Breast epithelium (tissue), 4 donors: ENCODE data around the gene RPS14. TPM values are rescaled to one million over a fixed set of nuclear protein-coding genes. Genes with fewer than 3 reads are reported as not detected.

Experiments
- DNase-seq, 2 donors: peaks; one replicate each; pipeline ENCODE4 v3.0.0-alpha.2; 2019; ENCODE audit warnings: low spot score in 2 of 2
- H3K27ac ChIP-seq, 2 donors: fragments of 200-600 bp; sonication (generic) in 1 of 2; one replicate each; pipeline ENCODE4 v1.5.1; 2016 to 2019; ENCODE audit warnings: mild to moderate bottlenecking in 1 of 2
- H3K27me3 ChIP-seq, 2 donors: fragments of 200-600 bp; sonication (generic) in 1 of 2; one replicate each; pipeline versions ENCODE4 v1.5.1 to v1.6.0; 2017 to 2019; ENCODE audit warnings: control low read depth in 1 of 2, mild to moderate bottlenecking in 1 of 2
- H3K36me3 ChIP-seq: fragments of 200-600 bp; one replicate; pipeline ENCODE4 v1.5.1; 2019
- H3K4me1 ChIP-seq, 2 donors: fragments of 200-600 bp; sonication (generic); one replicate each; pipeline ENCODE4 v1.5.1; 2016 to 2019; ENCODE audit warnings: control low read depth in 1 of 2
- H3K4me3 ChIP-seq, 3 donors: fragments of 200-600 bp; sonication (generic); 1 replicate in 2 of 3; 2 replicates in 1 of 3; pipeline ENCODE4 v1.5.1; 2016 to 2019; ENCODE audit warnings: mild to moderate bottlenecking in 3 of 3, moderate library complexity in 2 of 3
- H3K9me3 ChIP-seq, 2 donors: fragments of 200-600 bp; sonication (generic) in 1 of 2; one replicate each; pipeline ENCODE4 v1.5.1; 2016 to 2019; ENCODE audit warnings: control low read depth in 1 of 2
- POLR2A ChIP-seq: fragments of 450-650 bp; IDR thresholded peaks from one replicate; pipeline ENCODE4 v1.6.1; 2016; ENCODE audit warnings: antibody characterized with exemption, mild to moderate bottlenecking, moderate library complexity
- POLR2AphosphoS5 ChIP-seq, 3 donors: sonication (generic); formaldehyde crosslinking; IDR thresholded peaks; one replicate each; pipeline ENCODE4 v1.6.1; 2017; ENCODE audit warnings: antibody characterized with exemption in 3 of 3
- intact Hi-C: fragments of 100-400 bp; cut with DNase I; formaldehyde crosslinking; loops from one replicate; pipeline ENCODE4 v1.15.1; 2023; ENCODE audit warnings: low total_unique reads
- total RNA-seq, 3 donors: library from RNA; depleted of rRNA; stranded (reverse); fragments of >200 nt; gene quantifications; one replicate each; pipeline ENCODE4 v1.1.0, GENCODE V29; 2016
- TF ChIP-seq, protein P1 (sequence below), 3 donors: fragments of 450-650 bp; IDR thresholded peaks; one replicate each; pipeline ENCODE4 v1.5.1; 2016 to 2017; ENCODE audit warnings: antibody characterized with exemption in 3 of 3, mild to moderate bottlenecking in 3 of 3, moderate library complexity in 3 of 3

The RPS14 gene
- total RNA-seq, 3 donors from 2014 or later: 3,271 to 4,472 (median 4,011) TPM

DNA sequence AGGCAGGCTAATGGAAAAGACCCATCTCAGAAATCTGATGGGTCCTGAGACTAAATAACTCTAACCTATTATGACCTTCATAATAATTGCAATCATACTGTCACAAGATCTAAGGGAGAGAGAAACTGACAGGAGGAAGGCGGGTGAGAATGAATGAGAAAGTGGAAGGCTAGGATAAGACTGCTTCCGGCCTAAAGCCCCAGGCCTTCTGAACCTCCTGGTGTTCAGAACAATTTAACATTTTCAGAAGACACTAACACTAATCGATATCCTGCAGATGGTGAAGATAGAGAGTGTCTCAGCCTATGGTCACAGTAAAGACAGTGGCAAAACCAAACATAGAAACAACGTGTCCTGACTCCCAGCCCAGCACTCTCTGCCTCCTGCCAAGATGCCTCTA is 1.2 kb downstream of the RPS14 start:
- Histone ChIP-seq H3K4me3 (peak overlapping the region; percentile 76 to 85 (median 82)), H3K27ac (peak overlapping the region; percentile 95 to 98), H3K4me1 (peaks cover 10 to 13% of the 10 kb centered on the region in 2 donors), H3K27me3 (no peaks in the 10 kb centered on the region), H3K9me3 (no peaks in the 10 kb centered on the region), H3K36me3 (peaks cover 23% of the 10 kb centered on the region)
- no peak for DNase-seq
- intact Hi-C loops: no loop called here
- TF ChIP-seq POLR2AphosphoS5 (IDR thresholded peaks at IDR 0.05) (no peak), POLR2A (no peak)
- TF ChIP-seq, protein P1, sequence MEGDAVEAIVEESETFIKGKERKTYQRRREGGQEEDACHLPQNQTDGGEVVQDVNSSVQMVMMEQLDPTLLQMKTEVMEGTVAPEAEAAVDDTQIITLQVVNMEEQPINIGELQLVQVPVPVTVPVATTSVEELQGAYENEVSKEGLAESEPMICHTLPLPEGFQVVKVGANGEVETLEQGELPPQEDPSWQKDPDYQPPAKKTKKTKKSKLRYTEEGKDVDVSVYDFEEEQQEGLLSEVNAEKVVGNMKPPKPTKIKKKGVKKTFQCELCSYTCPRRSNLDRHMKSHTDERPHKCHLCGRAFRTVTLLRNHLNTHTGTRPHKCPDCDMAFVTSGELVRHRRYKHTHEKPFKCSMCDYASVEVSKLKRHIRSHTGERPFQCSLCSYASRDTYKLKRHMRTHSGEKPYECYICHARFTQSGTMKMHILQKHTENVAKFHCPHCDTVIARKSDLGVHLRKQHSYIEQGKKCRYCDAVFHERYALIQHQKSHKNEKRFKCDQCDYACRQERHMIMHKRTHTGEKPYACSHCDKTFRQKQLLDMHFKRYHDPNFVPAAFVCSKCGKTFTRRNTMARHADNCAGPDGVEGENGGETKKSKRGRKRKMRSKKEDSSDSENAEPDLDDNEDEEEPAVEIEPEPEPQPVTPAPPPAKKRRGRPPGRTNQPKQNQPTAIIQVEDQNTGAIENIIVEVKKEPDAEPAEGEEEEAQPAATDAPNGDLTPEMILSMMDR (IDR thresholded peaks at IDR 0.05): no peak

DNA sequence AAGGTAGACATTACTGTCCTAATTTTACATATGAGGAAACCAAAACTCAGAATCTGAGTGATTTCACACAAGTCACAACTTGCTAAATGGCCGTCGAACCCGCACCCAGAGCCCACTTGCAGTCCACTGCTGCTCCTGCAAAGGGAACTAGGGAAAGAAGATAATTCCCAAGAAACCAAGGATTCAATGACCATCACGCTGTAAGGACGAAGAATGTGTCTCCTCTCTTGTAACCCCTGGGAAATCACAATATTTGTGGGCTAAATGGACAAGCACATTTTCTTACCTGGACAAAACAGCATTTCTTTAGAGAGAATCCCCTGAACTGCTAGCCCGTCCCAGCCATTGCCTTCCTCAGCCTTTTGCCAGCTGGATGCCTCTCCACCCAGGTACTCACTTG is 2.4 kb downstream of the RPS14 start:
- H3K36me3 ChIP-seq: peaks cover 25% of the 10 kb centered on the region
- H3K27me3 ChIP-seq: no peaks in the 10 kb centered on the region
- H3K27ac ChIP-seq: no peak overlapping the region
- TF ChIP-seq POLR2A: no peak
- TF ChIP-seq, protein P1 (IDR thresholded peaks at IDR 0.05): no peak
- peak overlapping the region in 1 of 3 donors; percentile 85 for H3K4me3 ChIP-seq
- no peak for DNase-seq
- H3K9me3 ChIP-seq: no peaks in the 10 kb centered on the region
- intact Hi-C loops: no loop called here
- H3K4me1 ChIP-seq: peaks cover 10 to 13% of the 10 kb centered on the region in 2 donors

DNA sequence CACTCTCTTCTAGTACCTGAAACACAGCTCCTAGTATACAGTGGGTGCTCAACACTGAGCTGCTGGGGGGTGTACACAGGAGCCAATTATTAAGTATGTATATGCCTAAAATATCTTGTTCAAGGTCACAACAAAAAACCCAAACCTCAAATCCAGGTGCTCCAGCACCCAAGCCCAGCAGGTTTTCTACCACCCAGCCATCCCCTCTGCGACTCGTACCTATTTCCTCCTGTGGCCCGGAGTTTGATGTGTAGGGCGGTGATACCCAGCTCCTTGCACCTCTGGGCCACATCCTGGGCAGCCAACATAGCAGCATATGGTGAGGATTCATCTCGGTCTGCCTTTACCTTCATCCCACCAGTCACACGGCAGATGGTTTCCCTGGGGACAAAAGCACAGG is 3.0 kb downstream of the RPS14 start:
- H3K4me1 ChIP-seq: peaks cover 10 to 13% of the 10 kb centered on the region in 2 donors
- no peak overlapping the region for H3K4me3 ChIP-seq
- no peak for DNase-seq
- H3K27ac ChIP-seq: no peak overlapping the region
- H3K9me3 ChIP-seq: no peaks in the 10 kb centered on the region
- H3K27me3 ChIP-seq: no peaks in the 10 kb centered on the region
- peaks cover 25% of the 10 kb centered on the region for H3K36me3 ChIP-seq
- intact Hi-C loops: no loop called here
- TF ChIP-seq POLR2A (no peak), POLR2AphosphoS5 (IDR thresholded peaks at IDR 0.05) (no peak)
- TF ChIP-seq, protein P1 (IDR thresholded peaks at IDR 0.05): no peak

DNA sequence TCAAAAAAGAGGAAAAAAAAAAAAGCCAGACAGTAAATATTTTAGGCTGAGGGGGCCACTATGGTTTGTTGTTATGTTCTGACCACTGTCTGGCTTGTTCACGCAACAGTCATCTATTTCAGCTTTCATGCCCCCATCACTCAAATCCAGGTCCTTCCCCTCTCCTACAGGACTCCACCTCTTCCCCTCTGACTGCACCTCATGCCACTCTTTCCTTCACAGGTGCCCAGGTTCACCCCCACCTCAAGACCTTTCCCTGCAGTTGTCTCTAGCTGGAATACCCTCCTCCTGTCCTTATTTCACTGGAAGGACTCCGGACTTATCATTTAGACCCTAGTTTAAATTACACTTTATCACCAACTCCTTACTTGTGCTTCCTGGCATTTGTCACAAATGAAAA is 3.5 kb downstream of the RPS14 start:
- H3K9me3 ChIP-seq: no peaks in the 10 kb centered on the region
- intact Hi-C loops: no loop called here
- TF ChIP-seq, protein P1 (IDR thresholded peaks at IDR 0.05): no peak
- TF ChIP-seq POLR2A (no peak), POLR2AphosphoS5 (IDR thresholded peaks at IDR 0.05) (no peak)
- no peak overlapping the region for H3K27ac ChIP-seq
- peaks cover 25% of the 10 kb centered on the region for H3K36me3 ChIP-seq
- no peak for DNase-seq
- no peaks in the 10 kb centered on the region for H3K27me3 ChIP-seq
- H3K4me1 ChIP-seq: peaks cover 10 to 13% of the 10 kb centered on the region in 2 donors
- no peak overlapping the region for H3K4me3 ChIP-seq

DNA sequence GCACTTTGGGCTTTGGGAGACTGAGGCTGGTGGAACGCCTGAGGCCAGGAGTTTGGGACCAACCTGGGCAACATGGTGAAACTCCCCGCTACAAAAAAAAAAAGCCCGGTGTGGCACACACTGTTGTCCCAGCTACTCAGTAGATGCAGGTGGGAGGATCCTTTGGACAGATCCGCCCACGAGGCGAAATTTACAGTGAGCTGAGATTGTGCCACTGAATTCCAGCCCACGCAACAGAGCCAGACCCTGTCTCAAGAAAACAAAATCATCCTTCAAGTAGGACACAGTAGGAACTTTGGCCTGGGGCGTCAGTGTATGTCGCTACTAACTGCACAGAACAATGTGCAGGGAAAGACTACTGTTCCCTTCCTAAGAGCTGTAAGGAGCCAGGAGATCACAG is 4.8 kb downstream of the RPS14 start:
- Histone ChIP-seq H3K27ac (no peak overlapping the region), H3K36me3 (peaks cover 25% of the 10 kb centered on the region), H3K4me3 (no peak overlapping the region), H3K27me3 (no peaks in the 10 kb centered on the region), H3K9me3 (no peaks in the 10 kb centered on the region), H3K4me1 (peaks cover 10 to 13% of the 10 kb centered on the region in 2 donors)
- DNase-seq: no peak
- intact Hi-C loops: loop anchor here (1.0 kb wide), 1 partner anchor 38 kb away; no protein-coding TSS in a partner anchor
- TF ChIP-seq, protein P1 (IDR thresholded peaks at IDR 0.05): no peak
- TF ChIP-seq POLR2A: no peak
